Activated naive CD4-positive, alpha-beta T cell treated with anti-CD3 and anti-CD28 coated beads for 36 hours (primary cell): Measurements from ENCODE around the gene PLEKHH1. TPM values are rescaled to one million over a fixed set of nuclear protein-coding genes. Genes with fewer than 3 reads are reported as not detected.
A peak's percentile ranks its signal among the peaks of the same experiment; 100 is the strongest.
"Not testable (repeated sequence)": the region's sequence is repeated elsewhere in the genome, so short reads cannot be mapped to it uniquely, and the experiment has no call there.

ENCODE experiments used
- CTCF ChIA-PET: fragments of 350-600 bp; sonication (Branson Sonifier 250); formaldehyde crosslinking; loops from one replicate; lab custom pipeline; 2021; ENCODE audit warnings: antibody characterized with exemption; lab: Charles Lee
- DNase-seq: peaks from one replicate; pipeline ENCODE4 v3.0.0-alpha.2; 2020
- H3K27ac Mint-ChIP-seq: one replicate; pipeline ENCODE4 v1.8.0; 2021; ENCODE audit warnings: mild to moderate bottlenecking, mixed read lengths
- H3K27me3 Mint-ChIP-seq: one replicate; pipeline ENCODE4 v1.8.0; 2021; ENCODE audit warnings: low read depth, mixed read lengths
- H3K36me3 Mint-ChIP-seq: one replicate; pipeline ENCODE4 v1.8.0; 2021; ENCODE audit warnings: low read depth, mixed read lengths
- H3K4me1 Mint-ChIP-seq: one replicate; pipeline ENCODE4 v1.8.0; 2021; ENCODE audit warnings: low read depth, mixed read lengths
- H3K4me3 Mint-ChIP-seq: one replicate; pipeline ENCODE4 v1.8.0; 2021; ENCODE audit warnings: mild to moderate bottlenecking, moderate library complexity, mixed read lengths
- H3K9me3 Mint-ChIP-seq: one replicate; pipeline ENCODE4 v1.8.0; 2021; ENCODE audit warnings: mixed read lengths
- intact Hi-C: fragments of 100-400 bp; cut with micrococcal nuclease; formaldehyde crosslinking; loops from one replicate; pipeline ENCODE4 v1.15.1; 2023
- total RNA-seq, 2 experiments: library from RNA; stranded (reverse); gene quantifications; one replicate each; pipeline ENCODE4 v1.2.3, GENCODE V29; 2021

PLEKHH1 gene
- total RNA-seq, 2 experiments from 2014 or later, result 2.2 to 2.5 TPM

DNA sequence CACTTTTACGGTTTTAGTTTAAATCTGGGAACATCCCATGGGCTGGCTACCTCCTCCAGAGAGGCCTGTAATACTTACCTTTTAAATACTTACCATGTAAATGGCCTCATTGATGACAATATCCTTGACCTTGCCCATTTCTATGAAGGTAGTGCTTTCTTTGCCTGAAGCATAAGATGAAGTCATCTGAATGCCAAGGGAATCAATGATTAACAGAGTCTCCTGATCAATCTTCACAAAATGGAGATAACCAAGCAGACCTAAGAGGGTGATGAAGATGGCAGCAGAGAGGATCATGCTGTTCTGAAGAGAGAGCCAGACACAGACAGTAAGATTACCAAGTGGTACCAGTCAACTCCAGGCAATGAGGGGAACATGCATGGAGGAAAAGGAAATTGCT, 60.6 kb downstream of the PLEKHH1 start:
- CTCF ChIA-PET, H3K27me3 Mint-ChIP-seq, H3K9me3 Mint-ChIP-seq, intact Hi-C loops, H3K36me3 Mint-ChIP-seq, DNase-seq, H3K4me3 Mint-ChIP-seq, H3K27ac Mint-ChIP-seq: not testable (repeated sequence)
- peaks cover 23% of the 10 kb centered on the region for H3K4me1 Mint-ChIP-seq

DNA sequence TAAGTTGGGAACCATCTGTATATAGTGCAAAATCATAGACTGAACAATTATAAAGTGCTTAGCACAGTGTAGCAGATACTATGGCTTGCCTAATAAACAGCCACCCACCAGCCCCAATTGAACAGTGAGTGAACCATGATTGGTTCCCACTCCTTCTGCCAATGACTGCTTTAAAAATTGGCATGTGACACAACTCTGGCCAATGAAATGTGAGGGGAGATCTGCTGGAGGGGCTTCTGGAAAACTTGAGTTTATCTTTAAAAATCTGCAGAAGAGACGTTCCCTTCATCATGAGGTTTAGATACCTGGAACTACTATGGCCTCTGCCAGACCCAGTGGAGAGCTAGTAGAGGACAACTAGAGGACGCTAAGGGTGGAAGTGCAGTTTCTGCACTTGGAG, 62.3 kb downstream of the PLEKHH1 start:
- Mint-ChIP-seq H3K27ac (no peak overlapping the region), H3K36me3 (peaks cover 8% of the 10 kb centered on the region), H3K4me1 (peaks cover 33% of the 10 kb centered on the region), H3K27me3 (no peaks in the 10 kb centered on the region), H3K4me3 (no peak overlapping the region), H3K9me3 (no peaks in the 10 kb centered on the region)
- DNase-seq, result no peak
- intact Hi-C loops, result no loop called here
- CTCF ChIA-PET, result interaction anchor here (1.8 kb wide), 1 partner anchor 11 kb away, joined by 4 read pairs; no protein-coding TSS in a partner anchor

DNA sequence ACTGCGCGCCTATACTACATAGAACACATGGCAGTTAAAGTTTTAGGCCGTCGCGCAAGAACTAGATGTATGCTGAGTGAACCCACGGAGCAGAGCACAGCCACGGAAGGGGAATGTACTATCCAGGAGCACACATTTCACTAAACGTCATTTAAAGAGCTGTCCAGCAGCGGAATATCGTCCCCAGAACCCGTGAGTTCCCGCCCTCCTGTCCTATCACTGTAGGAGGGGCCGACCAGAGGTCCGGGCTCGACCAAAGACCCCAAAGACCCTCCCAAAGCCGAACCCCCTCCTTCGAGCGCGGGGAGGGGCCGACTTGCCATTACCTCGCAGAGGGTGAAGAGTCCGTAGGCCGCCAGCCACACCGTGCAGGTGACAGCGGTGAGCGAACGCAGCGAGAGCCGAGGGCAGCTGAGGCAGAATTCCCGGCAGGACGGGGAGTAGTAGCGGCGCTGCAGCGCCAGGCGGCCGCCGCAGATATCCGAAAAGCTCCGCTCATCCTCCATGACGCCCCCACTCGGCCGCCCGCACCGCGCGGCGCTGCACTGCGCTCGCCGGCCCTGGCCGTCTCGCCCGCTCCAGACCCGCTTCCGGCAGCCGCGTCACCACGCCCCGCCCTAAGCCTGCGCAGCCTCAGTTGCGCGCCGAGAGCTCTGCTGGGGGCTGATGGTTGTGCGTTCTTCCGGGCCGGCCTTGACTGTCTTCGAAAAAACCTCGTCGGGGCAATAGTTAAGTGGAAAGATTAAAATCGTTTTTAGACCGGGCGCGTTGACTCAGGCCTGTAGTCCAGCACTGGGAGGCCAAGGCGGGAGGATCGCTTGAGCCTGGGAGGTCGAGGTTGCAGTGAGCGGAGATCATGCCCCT, 66.8 kb downstream of the PLEKHH1 start, which contains the start of gene PIGH:
Gene PIGH, minus strand, starts transcription at position 571 of the 864 bp plus-strand sequence. Its CDS starts 65 bp downstream, at position 506.
- Mint-ChIP-seq H3K27me3 (no peaks in the 10 kb centered on the region), H3K9me3 (no peaks in the 10 kb centered on the region), H3K4me1 (peaks cover 38% of the 10 kb centered on the region), H3K4me3 (peak within 1 kb of the TSS; percentile 84), H3K27ac (peak within 1 kb of the TSS; percentile 93), H3K36me3 (peaks cover 6% of the 10 kb centered on the region)
- intact Hi-C loops, result loop anchor here (1.0 to 5.0 kb wide), 7 partner anchors 19 to 767 kb away; partner anchors contain the start of genes ARG2, EIF2S1, RAD51B and RDH11
- peak; percentile 95 for DNase-seq
- CTCF ChIA-PET, result interaction anchor here (0.6 to 4.9 kb wide), 22 partner anchors 9 to 172 kb away, joined by 3 to 28 read pairs (median 5); no protein-coding TSS in a partner anchor

DNA sequence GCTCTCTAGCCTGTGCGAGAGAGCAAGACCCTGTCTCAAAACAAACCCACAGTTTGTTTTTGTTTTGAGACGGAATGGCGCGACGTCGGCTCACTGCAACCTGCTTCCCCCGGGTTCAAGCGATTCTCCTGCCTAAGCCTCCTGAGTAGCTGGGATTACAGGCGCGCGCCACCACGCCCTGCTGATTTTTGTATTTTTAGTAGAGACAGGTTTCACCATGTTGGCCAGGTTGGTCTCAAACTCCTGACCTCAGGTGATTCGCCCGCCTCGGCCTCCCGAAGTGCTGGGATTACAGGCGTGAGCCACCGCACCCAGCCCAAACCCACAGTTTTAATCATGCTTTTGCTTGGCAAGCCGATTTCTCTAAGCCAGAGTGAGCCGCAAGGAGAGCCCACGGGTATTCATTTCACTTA, 67.5 kb downstream of the PLEKHH1 start:
- DNase-seq, H3K9me3 Mint-ChIP-seq, H3K27me3 Mint-ChIP-seq, H3K36me3 Mint-ChIP-seq: not testable (repeated sequence)
- CTCF ChIA-PET, result interaction anchor here (0.6 to 4.9 kb wide), 18 partner anchors 10 to 173 kb away, joined by 3 to 28 read pairs (median 5); no protein-coding TSS in a partner anchor
- Mint-ChIP-seq H3K27ac (peak overlapping the region; percentile 93), H3K4me3 (peak overlapping the region; percentile 84), H3K4me1 (peaks cover 36% of the 10 kb centered on the region)
- intact Hi-C loops, result loop anchor here (1.0 to 5.0 kb wide), 7 partner anchors 19 to 767 kb away; partner anchors contain the start of genes ARG2, EIF2S1, RAD51B and RDH11

DNA sequence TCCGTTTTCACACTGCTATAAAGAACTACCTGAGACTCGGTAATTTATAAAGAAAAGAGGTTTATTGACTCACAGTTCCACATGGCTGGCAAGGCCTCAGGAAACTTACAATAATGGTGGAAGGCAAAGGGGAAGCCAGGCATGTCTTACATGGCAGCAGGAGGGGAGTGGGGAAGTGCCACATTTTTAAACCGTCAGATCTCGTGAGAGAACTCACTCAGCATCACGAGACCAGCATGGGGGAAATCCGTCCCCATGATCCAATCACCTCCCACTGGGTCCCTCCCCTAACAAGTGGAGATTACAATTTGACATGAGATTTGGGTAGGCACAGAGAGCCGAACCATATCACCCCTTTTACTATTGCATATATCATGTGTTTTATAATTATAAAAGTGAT, 69.0 kb downstream of the PLEKHH1 start:
- Mint-ChIP-seq H3K4me1 (peaks cover 25% of the 10 kb centered on the region), H3K4me3 (no peak overlapping the region), H3K9me3 (no peaks in the 10 kb centered on the region), H3K27ac (no peak overlapping the region), H3K36me3 (peaks cover 2% of the 10 kb centered on the region), H3K27me3 (no peaks in the 10 kb centered on the region)
- intact Hi-C loops, result loop anchor here (5.0 kb wide), 2 partner anchors 215 to 765 kb away; partner anchors contain the start of genes RAD51B and ZFYVE26
- CTCF ChIA-PET, result interaction anchor here (0.7 kb wide), 1 partner anchor 1492 kb away, joined by 3 read pairs; no protein-coding TSS in a partner anchor
- no peak for DNase-seq

DNA sequence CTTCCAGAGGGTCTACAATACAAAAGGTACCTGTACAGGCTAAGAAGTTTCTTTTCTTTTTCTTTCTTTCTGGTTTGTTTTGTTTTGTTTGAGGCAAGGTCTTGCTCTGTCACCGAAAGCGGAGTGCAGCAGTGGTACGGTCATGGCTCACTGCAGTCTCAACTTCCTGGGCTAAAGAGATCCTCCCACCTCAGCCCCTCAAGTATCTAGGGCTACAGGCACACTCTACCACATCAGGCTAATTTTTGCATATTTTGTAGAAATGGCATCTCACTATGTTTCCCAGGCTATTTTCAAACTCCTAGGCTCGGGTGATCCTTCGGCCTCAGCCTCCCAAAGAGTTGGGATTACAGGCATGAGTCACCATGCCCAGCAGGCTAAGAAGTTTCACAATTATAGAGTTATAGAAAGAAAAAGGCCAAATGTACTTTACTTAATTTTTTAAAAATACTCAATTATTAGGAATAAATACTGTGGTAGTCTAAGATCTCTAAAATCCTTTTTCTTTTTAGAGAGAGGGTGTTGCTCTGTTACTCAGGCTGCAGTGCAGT, 70.0 kb downstream of the PLEKHH1 start:
- Mint-ChIP-seq H3K4me3 (no peak overlapping the region), H3K27ac (no peak overlapping the region)
- CTCF ChIA-PET, result no interaction called here

DNA sequence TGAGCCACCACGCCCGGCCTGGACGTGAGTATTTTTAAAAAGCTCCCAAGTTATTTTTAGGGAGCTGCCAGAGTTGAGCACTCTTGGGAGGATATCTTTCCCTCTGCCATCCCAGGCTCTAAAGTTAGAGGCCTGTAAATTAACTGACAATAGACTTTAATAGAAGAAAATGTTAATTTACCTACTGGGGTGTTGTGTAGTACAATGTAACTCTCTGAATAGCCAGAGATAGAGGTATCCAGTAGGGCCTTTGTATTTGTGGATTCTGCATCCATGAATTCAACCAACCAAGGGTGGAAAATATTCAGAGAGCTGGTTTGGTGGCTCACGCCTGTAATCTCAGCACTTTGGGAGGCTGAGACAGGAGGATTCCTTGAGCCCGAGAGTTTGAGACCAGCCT, 74.6 kb downstream of the PLEKHH1 start:
- Mint-ChIP-seq H3K27ac (no peak overlapping the region), H3K9me3 (no peaks in the 10 kb centered on the region), H3K4me1 (no peaks in the 10 kb centered on the region), H3K36me3 (no peaks in the 10 kb centered on the region), H3K4me3 (no peak overlapping the region), H3K27me3 (no peaks in the 10 kb centered on the region)
- intact Hi-C loops, result no loop called here
- DNase-seq, result no peak
- CTCF ChIA-PET, result interaction anchor here (0.6 to 0.7 kb wide), 3 partner anchors 18 to 59 kb away, joined by 3 to 4 read pairs (median 4); no protein-coding TSS in a partner anchor

More for the DNA sequence above, 70.0 kb downstream of the PLEKHH1 start:
- no peak for DNase-seq
- Mint-ChIP-seq H3K4me1 (peaks cover 21% of the 10 kb centered on the region), H3K9me3 (no peaks in the 10 kb centered on the region), H3K36me3 (peaks cover 2% of the 10 kb centered on the region), H3K27me3 (no peaks in the 10 kb centered on the region)
- intact Hi-C loops, result loop anchor here (5.0 kb wide), 2 partner anchors 214 to 764 kb away; partner anchors contain the start of genes RAD51B and ZFYVE26

DNA sequence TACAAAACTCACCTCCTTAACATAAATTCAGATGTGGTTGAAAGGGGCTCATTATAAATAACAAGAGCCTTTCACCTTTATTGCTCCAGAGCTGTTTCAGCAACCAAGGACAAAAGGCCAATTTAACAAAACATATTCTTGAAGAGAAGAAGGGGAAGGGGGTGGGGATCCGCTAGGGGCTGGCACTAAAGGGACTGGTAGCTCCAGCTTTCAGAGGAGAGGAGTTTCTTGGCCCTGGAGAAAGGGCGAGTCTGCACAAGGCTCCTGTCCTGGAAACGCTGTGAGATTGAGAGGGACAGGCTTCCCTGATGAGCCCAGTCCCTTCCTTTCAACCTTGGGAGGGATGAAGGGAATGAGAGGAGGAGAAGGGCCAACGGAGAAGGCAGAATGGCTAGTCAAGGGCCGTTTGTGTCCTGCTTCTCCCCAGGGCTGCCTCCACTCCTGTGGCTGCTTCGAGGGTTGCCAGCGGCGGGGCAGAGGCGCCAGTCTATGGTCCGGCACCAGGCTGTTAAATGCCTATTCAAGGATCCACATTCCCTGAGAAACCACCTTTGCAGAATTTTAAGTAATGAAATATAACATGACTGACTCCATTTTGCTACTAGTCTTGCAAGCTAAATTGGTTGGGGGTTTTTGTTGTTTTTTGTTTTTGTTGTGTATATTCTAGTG, 76.7 kb downstream of the PLEKHH1 start:
- no peak for DNase-seq
- Mint-ChIP-seq H3K27ac (no peak overlapping the region), H3K36me3 (no peaks in the 10 kb centered on the region), H3K4me3 (no peak overlapping the region), H3K27me3 (no peaks in the 10 kb centered on the region), H3K4me1 (no peaks in the 10 kb centered on the region), H3K9me3 (no peaks in the 10 kb centered on the region)
- CTCF ChIA-PET, result interaction anchor here (1.0 to 1.8 kb wide), 3 partner anchors 9 to 94 kb away, joined by 3 to 9 read pairs (median 5); no protein-coding TSS in a partner anchor
- intact Hi-C loops, result no loop called here

DNA sequence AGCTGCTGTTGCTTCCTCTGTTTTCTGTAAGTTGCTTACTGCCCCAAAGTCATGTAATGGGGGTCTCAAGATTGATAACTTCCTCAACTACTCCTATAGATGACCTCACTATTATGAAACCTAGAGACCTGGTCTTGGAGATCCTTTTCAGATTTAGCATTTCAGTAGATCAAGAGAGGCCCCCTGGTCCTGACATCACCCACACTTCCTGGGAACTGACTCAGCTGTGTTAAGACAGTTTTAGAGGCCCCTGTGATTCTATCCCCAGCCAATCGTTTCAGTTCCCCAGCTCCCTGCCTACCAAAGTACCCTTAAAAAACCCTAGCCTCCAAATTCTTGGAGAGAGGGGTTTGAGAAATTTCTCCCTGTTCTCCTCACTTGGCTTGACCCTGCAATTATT, 77.4 kb downstream of the PLEKHH1 start:
- Mint-ChIP-seq H3K9me3 (no peaks in the 10 kb centered on the region), H3K27me3 (no peaks in the 10 kb centered on the region), H3K4me1 (no peaks in the 10 kb centered on the region), H3K4me3 (no peak overlapping the region), H3K36me3 (no peaks in the 10 kb centered on the region), H3K27ac (no peak overlapping the region)
- CTCF ChIA-PET, result interaction anchor here (0.7 to 1.8 kb wide), 4 partner anchors 8 to 93 kb away, joined by 3 to 9 read pairs (median 4); no protein-coding TSS in a partner anchor
- intact Hi-C loops, result no loop called here
- DNase-seq, result no peak

DNA sequence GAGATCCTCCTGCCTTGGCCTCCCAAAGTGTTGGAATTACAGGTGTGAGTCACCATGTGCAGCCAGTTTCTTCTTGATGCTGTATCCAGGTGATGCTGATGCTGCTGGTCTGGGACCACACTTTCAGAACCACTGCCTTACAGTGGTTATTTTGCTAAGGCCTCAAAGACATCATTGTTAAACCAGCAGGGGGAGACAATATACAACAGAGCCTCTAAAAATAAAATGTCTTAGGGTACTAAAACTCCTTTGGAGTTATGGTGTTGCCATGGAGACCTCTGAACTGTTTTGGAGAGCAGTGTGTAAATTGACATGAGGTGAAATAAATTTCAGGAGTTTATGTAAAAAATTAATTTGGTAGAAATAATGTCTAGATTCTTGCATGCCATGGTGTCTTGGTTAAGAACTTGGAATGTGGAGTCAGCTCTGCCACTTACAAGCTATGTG, 85.5 kb downstream of the PLEKHH1 start:
- intact Hi-C loops, result loop anchor here (1.0 kb wide), 6 partner anchors 18 to 198 kb away; partner anchors contain the start of genes PIGH, RDH11 and ZFYVE26
- CTCF ChIA-PET, result interaction anchor here (0.6 to 6.1 kb wide), 34 partner anchors 8 to 412 kb away, joined by 3 to 134 read pairs (median 4); partner anchors contain the start of genes PIGH, RDH11, RDH12 and VTI1B
- peaks cover 4% of the 10 kb centered on the region for H3K27me3 Mint-ChIP-seq

DNA sequence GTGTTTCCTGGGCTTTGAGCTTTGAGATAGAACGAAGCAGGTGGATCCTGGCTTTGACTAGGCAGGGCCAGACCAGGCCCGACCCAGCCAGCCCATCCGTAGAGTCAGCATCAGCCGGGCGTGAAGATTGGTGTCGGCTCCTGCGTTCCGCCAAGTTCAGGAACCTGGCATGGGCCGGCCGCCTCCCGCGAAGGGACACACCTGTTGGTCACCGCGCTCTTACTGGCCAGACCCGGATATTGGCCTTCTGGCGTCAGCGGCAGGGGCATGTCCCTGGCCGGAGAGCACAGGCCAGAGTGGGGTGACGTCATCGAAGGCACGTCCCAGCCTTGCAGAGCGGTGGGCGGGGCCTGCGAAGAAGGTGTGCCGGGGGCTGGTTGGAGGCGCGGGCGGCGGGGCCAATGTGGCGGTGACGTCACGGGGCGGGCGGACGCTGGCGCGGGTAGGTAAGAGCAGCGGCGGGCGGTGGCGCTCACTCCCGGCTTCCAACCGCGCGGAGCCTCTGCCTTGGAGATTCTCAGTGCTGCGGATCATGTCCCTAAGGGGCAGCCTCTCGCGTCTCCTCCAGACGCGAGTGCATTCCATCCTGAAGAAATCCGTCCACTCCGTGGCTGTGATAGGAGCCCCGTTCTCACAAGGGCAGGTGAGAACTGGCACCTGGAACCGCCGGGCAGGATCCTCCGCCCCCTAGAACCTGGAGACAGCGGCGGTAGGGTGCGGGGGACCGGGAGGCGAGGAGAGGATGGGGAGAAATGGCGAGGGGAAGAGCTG, 86.5 kb downstream of the PLEKHH1 start, which contains the start of gene ARG2:
Gene ARG2, plus strand, starts transcription at position 475 of the 771 bp plus-strand sequence. Its CDS starts 58 bp downstream, at position 533.
- peak within 1 kb of the TSS; percentile 69 for H3K27ac Mint-ChIP-seq

More for the DNA sequence above, 85.5 kb downstream of the PLEKHH1 start:
- peak; percentile 30 for DNase-seq
- Mint-ChIP-seq H3K4me1 (peaks cover 34% of the 10 kb centered on the region), H3K4me3 (peak overlapping the region; percentile 56), H3K27ac (no peak overlapping the region), H3K9me3 (no peaks in the 10 kb centered on the region), H3K36me3 (no peaks in the 10 kb centered on the region)

More for the DNA sequence above, 86.5 kb downstream of the PLEKHH1 start, which contains the start of gene ARG2:
- H3K4me3 Mint-ChIP-seq, result peak within 1 kb of the TSS; percentile 87
- peaks cover 42% of the 10 kb centered on the region for H3K4me1 Mint-ChIP-seq
- DNase-seq, result peak; percentile 98
- H3K36me3 Mint-ChIP-seq, result peaks cover 2% of the 10 kb centered on the region
- H3K27me3 Mint-ChIP-seq, result peaks cover 4% of the 10 kb centered on the region
- H3K9me3 Mint-ChIP-seq, result no peaks in the 10 kb centered on the region
- CTCF ChIA-PET, result interaction anchor here (0.6 to 6.1 kb wide), 34 partner anchors 9 to 413 kb away, joined by 3 to 134 read pairs (median 4); partner anchors contain the start of genes PIGH, RDH11, RDH12 and VTI1B
- intact Hi-C loops, result loop anchor here (1.0 kb wide), 6 partner anchors 19 to 197 kb away; partner anchors contain the start of genes PIGH, RDH11 and ZFYVE26
